K562 (cell line): ENCODE data around the gene ITSN1. TPM values are rescaled to one million over a fixed set of nuclear protein-coding genes. Genes with fewer than 3 reads are reported as not detected.

Source experiments
- ATAC-seq: fragments of 200-7000 bp; cut with Tn5 transposase; 3 replicates; pipeline ENCODE4 v1.9.1; 2020; ENCODE audit warnings: moderate library complexity
- BruUV-seq: library from RNA; stranded (reverse); fragments of 400-500 nt; replicated peaks from 2 replicates; lab custom pipeline; 2021; lab: Mats Ljungman, UMichigan
- CTCF ChIA-PET: fragments of 300-600 bp; formaldehyde crosslinking; extraction: SDS; loops from one replicate; lab custom pipeline; 2021; ENCODE audit warnings: low intra/inter-chr PET ratio; lab: Yijun Ruan, JAX
- POLR2A ChIA-PET: fragments of 300-600, 350-650 bp; sonication (Branson Sonifier 250); formaldehyde crosslinking; extraction: SDS; loops from one replicate; lab custom pipeline; 2021; ENCODE audit warnings: antibody characterized with exemption, inconsistent platforms; lab: Yijun Ruan, JAX
- DNase-seq, 4 experiments: peaks; one replicate each; pipeline versions ENCODE4 v3.0.0 to v3.0.0-alpha.2; 2011 to 2018; ENCODE audit warnings: low spot score in 3 of 4, mixed read lengths in 3 of 4; ENCODE audit errors: extremely low read depth in 1 of 4
- FAIRE-seq: peaks from 2 replicates; lab custom pipeline; 2011; peaks lifted over from hg19 to GRCh38; lab: Jason Lieb, UNC
- H2AFZ ChIP-seq: 2 replicates; pipeline ENCODE4 v1.6.0; 2011; ENCODE audit warnings: low read depth, low read length, control low read depth, inconsistent platforms
- H3K27ac ChIP-seq: fragments of 200-600 bp; 3 replicates; pipeline ENCODE4 v1.8.0; 2011; ENCODE audit warnings: low read depth, mild to moderate bottlenecking, control low read depth, inconsistent platforms, low read length, moderate library complexity, mixed read lengths; ENCODE audit errors: extremely low read depth
- H3K27me3 ChIP-seq, 2 experiments: fragments of 300-600 bp in 1 of 2; 2 replicates in 1 of 2; 3 replicates in 1 of 2; pipeline versions ENCODE4 v1.6.0 to v1.8.0; 2011; ENCODE audit warnings: inconsistent platforms in 2 of 2, low read length in 2 of 2, mild to moderate bottlenecking in 1 of 2, mixed read lengths in 1 of 2, moderate library complexity in 1 of 2; ENCODE audit not compliant: control insufficient read depth in 2 of 2, insufficient read depth in 2 of 2
- H3K36me3 ChIP-seq: fragments of 300-600 bp; 3 replicates; pipeline ENCODE4 v1.8.0; 2011; ENCODE audit warnings: mild to moderate bottlenecking, low read length, inconsistent platforms; ENCODE audit not compliant: control insufficient read depth, insufficient read depth
- H3K4me1 ChIP-seq, 2 experiments: fragments of 200-600 bp in 1 of 2; replicated peaks in 1 of 2; 2 replicates in 1 of 2; 3 replicates in 1 of 2; pipeline versions ENCODE4 v1.5.1 to v1.8.0; 2011; ENCODE audit warnings: inconsistent platforms in 2 of 2, low read length in 2 of 2, mild to moderate bottlenecking in 1 of 2, mixed read lengths in 1 of 2, moderate library complexity in 1 of 2; ENCODE audit not compliant: control insufficient read depth in 2 of 2, insufficient read depth in 2 of 2
- H3K4me2 ChIP-seq: 2 replicates; pipeline ENCODE4 v1.6.1; 2011; ENCODE audit warnings: low read length, control low read depth, inconsistent platforms, mixed read lengths; ENCODE audit not compliant: insufficient read depth
- H3K4me3 ChIP-seq: fragments of 200-600 bp; sonication (generic), shearing (Covaris generic); 2 replicates; pipeline ENCODE4 v1.5.1; 2016; ENCODE audit warnings: control low read depth, inconsistent platforms
- H3K79me2 ChIP-seq: fragments of 200-600 bp; 3 replicates; pipeline ENCODE4 v1.8.0; 2011; ENCODE audit warnings: low read length, inconsistent platforms; ENCODE audit not compliant: control insufficient read depth, insufficient read depth
- H3K9ac ChIP-seq, 2 experiments: 2 replicates each; pipeline versions ENCODE4 v1.6.0 to v1.6.1; 2011; ENCODE audit warnings: low read depth in 2 of 2, low read length in 2 of 2, control low read depth in 1 of 2, inconsistent platforms in 1 of 2, mild to moderate bottlenecking in 1 of 2, mixed read lengths in 1 of 2; ENCODE audit not compliant: insufficient read depth in 1 of 2
- H3K9me1 ChIP-seq: one replicate; pipeline ENCODE4 v1.6.0; 2011; ENCODE audit warnings: inconsistent platforms, mild to moderate bottlenecking, low read length, moderate library complexity; ENCODE audit not compliant: control insufficient read depth, insufficient read depth
- H3K9me3 ChIP-seq: replicated peaks from 2 replicates; pipeline ENCODE4 v1.5.1; 2011; ENCODE audit warnings: low read depth, low read length, inconsistent platforms; ENCODE audit not compliant: control insufficient read depth, insufficient read depth
- H4K20me1 ChIP-seq: replicated peaks from 2 replicates; pipeline ENCODE4 v1.6.1; 2011; ENCODE audit warnings: low read length, inconsistent platforms, mixed read lengths; ENCODE audit not compliant: control insufficient read depth, insufficient read depth
- ATF4 ChIP-seq: fragments of 450-650 bp; formaldehyde crosslinking; IDR thresholded peaks from 2 replicates; pipeline ENCODE4 v1.4.0; 2022; ENCODE audit warnings: mild to moderate bottlenecking, moderate library complexity
- FOXJ2 ChIP-seq: fragments of 200-800 bp; sonication (Bioruptor generic); IDR thresholded peaks from 2 replicates; pipeline ENCODE4 v1.6.1; 2016; ENCODE audit warnings: missing genetic modification characterization, missing compliant biosample characterization
- HMGXB4 ChIP-seq: sonication (generic); formaldehyde crosslinking; IDR thresholded peaks from 2 replicates; pipeline ENCODE4 v1.8.1; 2023; ENCODE audit warnings: mild to moderate bottlenecking, missing genetic modification reagents
- MED1 ChIP-seq: sonication (generic); formaldehyde crosslinking; IDR thresholded peaks from 2 replicates; pipeline ENCODE4 v1.8.1; 2023; ENCODE audit warnings: missing genetic modification reagents, borderline replicate concordance
- PKNOX1 ChIP-seq: fragments of 450-650 bp; IDR thresholded peaks from 2 replicates; pipeline ENCODE4 v1.6.1; 2016
- POLR2AphosphoS2 ChIP-seq: IDR thresholded peaks from 2 replicates; pipeline ENCODE4 v1.6.1; 2012; ENCODE audit warnings: low read length, improper control_type of control experiment
- SOX6 ChIP-seq: fragments of 450-650 bp; IDR thresholded peaks from 2 replicates; pipeline ENCODE4 v1.6.1; 2014; ENCODE audit warnings: mild to moderate bottlenecking
- TEAD2 ChIP-seq: fragments of 450-650 bp; IDR thresholded peaks from 2 replicates; pipeline ENCODE4 v1.6.1; 2016; ENCODE audit warnings: missing genetic modification characterization, control low read depth, missing compliant biosample characterization
- THRB ChIP-seq: fragments of 450-650 bp; formaldehyde crosslinking; conservative IDR thresholded peaks from 2 replicates; pipeline ENCODE4 v1.4.0; 2022; ENCODE audit warnings: mild to moderate bottlenecking, missing genetic modification characterization
- ZKSCAN3 ChIP-seq: fragments of 250-450 bp; sonication (Bioruptor Pico); IDR thresholded peaks from 2 replicates; pipeline ENCODE4 v1.4.0; 2020
- ZNF57 ChIP-seq: fragments of 450-650 bp; formaldehyde crosslinking; IDR thresholded peaks from 2 replicates; pipeline ENCODE4 v1.4.0; 2020; ENCODE audit warnings: mild to moderate bottlenecking, moderate library complexity
- WGBS: fragments of 100-300 bp; shearing (Covaris generic); methylation state at CpG from one replicate; pipeline ENCODE4 v1.1.6; 2016; ENCODE audit warnings: low coverage, mixed read lengths; ENCODE audit not compliant: insufficient coverage; ENCODE audit errors: missing lambda C conversion rate; 5-methylcytosine and 5-hydroxymethylcytosine counted together
- in situ Hi-C: fragments of 300-500 bp; cut with MboI; formaldehyde crosslinking; loops from 4 replicates; pipeline ENCODE4 v1.15.0; 2018; ENCODE audit warnings: inconsistent platforms, mixed read lengths
- intact Hi-C: fragments of 100-400 bp; cut with micrococcal nuclease; formaldehyde crosslinking; loops from 2 replicates; pipeline ENCODE4 v1.14.2; 2022
- polyA plus RNA-seq, 8 experiments: library from polyadenylated mRNA; depleted of rRNA in 4 of 8; stranded (reverse) in 5 of 8; unstranded in 3 of 8; fragments of >200 nt; fragmentation: Nextera tagmentation in 2 of 8; fragmentation: Illumina TruSeq in 1 of 8; extraction: Ambion mirVana in 2 of 8; extraction: Trizol in 1 of 8; gene quantifications; 2 replicates each; pipeline versions ENCODE4 v1.2.1 to v1.2.3, GENCODE V29; 2011 to 2014; ENCODE audit warnings: inconsistent platforms in 1 of 8, missing spikeins in 1 of 8
- total RNA-seq, 7 experiments: library from RNA; depleted of rRNA in 6 of 7; stranded (reverse); fragments of >200 nt in 6 of 7; fragmentation: Illumina TruSeq in 2 of 7; extraction: Trizol in 2 of 7; gene quantifications; 2 replicates each; pipeline versions ENCODE4 v1.2.1 to v1.2.3, GENCODE V29; 2011 to 2021; ENCODE audit warnings: low replicate concordance in 1 of 7

Gene ITSN1
- total and polyA plus RNA-seq, 9 of the 15 experiments (the other 6 are each of a cell fraction or from before 2014, with no cell fraction given), result 1.1 to 12.6 (median 4.8) TPM

- POLR2A ChIA-PET, result interaction anchor here (1.3 kb wide), 1 partner anchor 10 kb away, joined by 3 read pairs; no protein-coding TSS in a partner anchor
- H4K20me1 ChIP-seq, result no peaks in the 10 kb centered on the region
- no TSS peak for BruUV-seq
- FAIRE-seq (no peak), DNase-seq (no peak), ATAC-seq (no peak)
- 48% methylated on average over 4 of the region's 4 CpGs for WGBS
- H3K4me3 ChIP-seq, result no peak overlapping the region
- no peaks in the 10 kb centered on the region for H3K36me3 ChIP-seq
- no peak overlapping the region; the same call in 1 of the 2 replicates for H3K4me2 ChIP-seq
- H3K9me1 ChIP-seq, result no peaks in the 10 kb centered on the region
- H3K27me3 ChIP-seq, result no peaks in the 10 kb centered on the region
- TF ChIP-seq TEAD2 (tag), result no peak
- no peak overlapping the region for H3K9ac ChIP-seq
- intact Hi-C loops (loop anchor here (5.0 kb wide), 1 partner anchor 212 kb away; the partner anchor contains the start of genes GART and SON), in situ Hi-C loops (no loop called here)
- CTCF ChIA-PET, result no interaction called here
- H3K4me1 ChIP-seq, result peaks cover 0 to 7% of the 10 kb centered on the region in 2 experiments; a peak in 3 of 5 replicates
- peak overlapping the region; percentile 12; the same call in 1 of the 2 replicates for H2AFZ ChIP-seq
- H3K79me2 ChIP-seq, result no peaks in the 10 kb centered on the region
- no peak overlapping the region; the same call in 2 of the 3 replicates for H3K27ac ChIP-seq
- no peaks in the 10 kb centered on the region for H3K9me3 ChIP-seq
These were observed 112.2 kb downstream of the ITSN1 start for GRCh38 chr21:33754481-33754880.

- Histone ChIP-seq H3K9me1 (no peaks in the 10 kb centered on the region), H3K36me3 (no peaks in the 10 kb centered on the region), H2AFZ (0 out of 2 replicates have a peak overlapping the region, but pooled peaks have one; percentile 16), H3K27ac (no peak overlapping the region), H3K4me3 (no peak overlapping the region), H3K4me1 (peaks cover 0 to 7% of the 10 kb centered on the region in 2 experiments; a peak in 3 of 5 replicates), H3K9me3 (no peaks in the 10 kb centered on the region), H3K9ac (no peak overlapping the region), H4K20me1 (no peaks in the 10 kb centered on the region), H3K4me2 (no peak overlapping the region), H3K79me2 (no peaks in the 10 kb centered on the region), H3K27me3 (no peaks in the 10 kb centered on the region)
- ChIA-PET CTCF (no interaction called here), POLR2A (no interaction called here)
- DNase-seq, result no peak
- WGBS, result 7% methylated on average over 1 of the region's 1 CpG
- intact Hi-C loops, result no loop called here
- BruUV-seq, result no TSS peak
- FAIRE-seq, result no peak
- ATAC-seq, result no peak
- in situ Hi-C loops, result no loop called here
- TF ChIP-seq SOX6 (peak; percentile 65; the same call in 1 of the 2 replicates), MED1 (CRISPR knock-in tag) (no peak), THRB (CRISPR knock-in tag) (no peak), PKNOX1 (no peak), POLR2AphosphoS2 (no peak), HMGXB4 (CRISPR knock-in tag) (no peak), FOXJ2 (tag) (peak; percentile 72; the same call in 1 of the 2 replicates), ZKSCAN3 (CRISPR knock-in tag) (no peak), ATF4 (no peak), ZNF57 (no peak)
These were observed 113.1 kb downstream of the ITSN1 start for GRCh38 chr21:33755354-33755753.
